ENCODE measurements around the gene NUP210L. TPM values are rescaled to one million over a fixed set of nuclear protein-coding genes. Genes with fewer than 3 reads are reported as not detected.
"Not testable (repeated sequence)": the region's sequence is repeated elsewhere in the genome, so short reads cannot be mapped to it uniquely, and the experiment has no call there.

The NUP210L gene
- total and polyA plus RNA-seq, 9 of the 15 experiments (the other 6 are each of a cell fraction or from before 2014, with no cell fraction given) = 0.01 to 0.04 TPM; not detected in 7

GRCh38 chr1:154104433-154105082 lies 50.3 kb downstream of the NUP210L start (continued):
- no peak for TF ChIP-seq TBL1XR1 (IDR thresholded peaks at IDR 0.05; ENCODE audit: low read length in 2 of 2)
- TF ChIP-seq KDM1A (IDR thresholded peaks at IDR 0.05) = peak; percentile 99
- no peak for TF ChIP-seq NFXL1 (CRISPR knock-in tag; IDR thresholded peaks at IDR 0.05)
- no peak for TF ChIP-seq ZNF12 (CRISPR knock-in tag; IDR thresholded peaks at IDR 0.05)
- no peak for TF ChIP-seq RFX5 (IDR thresholded peaks at IDR 0.05; ENCODE audit: low read depth, low read length)
- TF ChIP-seq ZNF280A (IDR thresholded peaks at IDR 0.05; ENCODE audit: low read depth, partially characterized antibody) = no peak
- TF ChIP-seq ZNF217 (CRISPR knock-in tag; IDR thresholded peaks at IDR 0.05) = no peak
- no peak for TF ChIP-seq GATAD2B (IDR thresholded peaks at IDR 0.05; ENCODE audit: borderline replicate concordance)

- H3K9ac ChIP-seq (ENCODE audit: insufficient read depth in 1 of 2, low read depth in 2 of 2, low read length in 2 of 2); in situ Hi-C loops (cut with MboI); BruUV-seq (replicated peaks); H3K4me1 ChIP-seq (replicated peaks in 1 of 2; ENCODE audit: control insufficient read depth in 2 of 2, insufficient read depth in 2 of 2, low read length in 2 of 2); H3K4me2 ChIP-seq (ENCODE audit: insufficient read depth, low read length); ATAC-seq; H3K4me3 ChIP-seq; H3K79me2 ChIP-seq (ENCODE audit: control insufficient read depth, insufficient read depth, low read length); H3K9me1 ChIP-seq (ENCODE audit: control insufficient read depth, insufficient read depth, low read length); intact Hi-C loops (cut with micrococcal nuclease); H2AFZ ChIP-seq (ENCODE audit: low read depth, low read length); POLR2A ChIA-PET; H3K9me3 ChIP-seq (replicated peaks; ENCODE audit: control insufficient read depth, insufficient read depth, low read depth, low read length); DNase-seq (ENCODE audit: extremely low read depth in 1 of 4, low spot score in 3 of 4); H3K27ac ChIP-seq (ENCODE audit: extremely low read depth, low read depth, low read length); FAIRE-seq; H4K20me1 ChIP-seq (replicated peaks; ENCODE audit: control insufficient read depth, insufficient read depth, low read length); H3K36me3 ChIP-seq (ENCODE audit: control insufficient read depth, insufficient read depth, low read length): not testable (repeated sequence)
- H3K27me3 ChIP-seq (ENCODE audit: control insufficient read depth in 2 of 2, insufficient read depth in 2 of 2, low read length in 2 of 2) = peaks cover 4 to 13% of the 10 kb centered on the region in 2 experiments; a peak in 2 of 5 replicates
- WGBS (ENCODE audit: insufficient coverage, low coverage, missing lambda C conversion rate) = 3% methylated on average over 5 of the region's 5 CpGs
- CTCF ChIA-PET (ENCODE audit: low intra/inter-chr PET ratio) = interaction anchor here (0.6 kb wide), 1 partner anchor 306 kb away, joined by 3 read pairs; no protein-coding TSS in a partner anchor
These were observed 54.7 kb downstream of the NUP210L start for GRCh38 chr1:154100141-154100540.

All from K562 (cell line).